Endothelial cell of umbilical vein (primary cell): ENCODE results near the gene TCP11.

Source experiments
- EZH2 ChIP-seq: IDR thresholded peaks from 2 replicates; pipeline ENCODE4 v1.6.1; 2012; ENCODE audit warnings: borderline replicate concordance, low read depth, mild to moderate bottlenecking, moderate library complexity, low read length, inconsistent platforms; ENCODE audit not compliant: severe bottlenecking
- POLR2A ChIP-seq: IDR thresholded peaks from 2 replicates; pipeline ENCODE4 v1.6.1; 2012; ENCODE audit warnings: low read depth, mild to moderate bottlenecking, control low read depth, low read length
- POLR2AphosphoS5 ChIP-seq: IDR thresholded peaks from 2 replicates; pipeline ENCODE4 v1.6.1; 2012; ENCODE audit warnings: low read depth, mild to moderate bottlenecking, control low read depth, low read length, moderate library complexity; ENCODE audit not compliant: insufficient read depth
- TF ChIP-seq, protein P1 (sequence below), 2 donors: IDR thresholded peaks; 1 replicate in 1 of 2; 2 replicates in 1 of 2; pipeline ENCODE4 v1.5.1; 2011; ENCODE audit warnings: low read length in 2 of 2, mild to moderate bottlenecking in 2 of 2, moderate library complexity in 2 of 2, control low read depth in 1 of 2, inconsistent platforms in 1 of 2, low read depth in 1 of 2; ENCODE audit not compliant: insufficient read depth in 1 of 2; ENCODE audit errors: extremely low read depth in 1 of 2
- TF ChIP-seq, protein P2 (sequence below): IDR thresholded peaks from 2 replicates; pipeline ENCODE4 v1.6.1; 2011; ENCODE audit not compliant: insufficient read depth, insufficient read length

DNA sequence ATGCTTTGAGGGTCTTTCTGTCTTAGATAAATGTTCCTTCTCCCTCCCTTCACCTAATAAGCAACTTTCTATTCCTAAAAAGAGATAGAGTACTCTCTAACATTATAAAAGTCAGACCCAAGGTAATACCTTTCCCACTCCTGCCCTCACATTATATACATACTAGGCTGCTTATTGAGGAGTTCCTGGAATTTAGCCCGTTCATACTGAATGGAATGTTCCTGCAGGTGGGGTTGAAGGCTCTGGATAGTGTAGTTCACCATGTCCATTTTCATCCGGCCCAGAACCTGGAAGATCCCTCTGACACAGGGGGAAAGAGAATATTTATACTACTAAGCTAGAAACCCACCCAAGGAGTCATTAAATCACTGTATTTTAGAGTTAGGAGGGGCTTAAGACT lies 20.4 kb downstream of the TCP11 start:
- TF ChIP-seq, protein P1, sequence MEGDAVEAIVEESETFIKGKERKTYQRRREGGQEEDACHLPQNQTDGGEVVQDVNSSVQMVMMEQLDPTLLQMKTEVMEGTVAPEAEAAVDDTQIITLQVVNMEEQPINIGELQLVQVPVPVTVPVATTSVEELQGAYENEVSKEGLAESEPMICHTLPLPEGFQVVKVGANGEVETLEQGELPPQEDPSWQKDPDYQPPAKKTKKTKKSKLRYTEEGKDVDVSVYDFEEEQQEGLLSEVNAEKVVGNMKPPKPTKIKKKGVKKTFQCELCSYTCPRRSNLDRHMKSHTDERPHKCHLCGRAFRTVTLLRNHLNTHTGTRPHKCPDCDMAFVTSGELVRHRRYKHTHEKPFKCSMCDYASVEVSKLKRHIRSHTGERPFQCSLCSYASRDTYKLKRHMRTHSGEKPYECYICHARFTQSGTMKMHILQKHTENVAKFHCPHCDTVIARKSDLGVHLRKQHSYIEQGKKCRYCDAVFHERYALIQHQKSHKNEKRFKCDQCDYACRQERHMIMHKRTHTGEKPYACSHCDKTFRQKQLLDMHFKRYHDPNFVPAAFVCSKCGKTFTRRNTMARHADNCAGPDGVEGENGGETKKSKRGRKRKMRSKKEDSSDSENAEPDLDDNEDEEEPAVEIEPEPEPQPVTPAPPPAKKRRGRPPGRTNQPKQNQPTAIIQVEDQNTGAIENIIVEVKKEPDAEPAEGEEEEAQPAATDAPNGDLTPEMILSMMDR (IDR thresholded peaks at IDR 0.05; ENCODE audit: extremely low read depth in 1 of 2, insufficient read depth in 1 of 2, low read depth in 1 of 2, low read length in 2 of 2), result no peak
- TF ChIP-seq POLR2A (no peak), EZH2 (no peak), POLR2AphosphoS5 (no peak)
- TF ChIP-seq, protein P2, sequence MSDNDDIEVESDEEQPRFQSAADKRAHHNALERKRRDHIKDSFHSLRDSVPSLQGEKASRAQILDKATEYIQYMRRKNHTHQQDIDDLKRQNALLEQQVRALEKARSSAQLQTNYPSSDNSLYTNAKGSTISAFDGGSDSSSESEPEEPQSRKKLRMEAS, result no peak
